GM19438 (cell line): Measurements from ENCODE around the gene AANAT.
A peak's percentile ranks its signal among the peaks of the same experiment; 100 is the strongest.

Experiments used
- ATAC-seq: cut with Tn5 transposase; IDR thresholded peaks from one replicate; pipeline ENCODE4 v1.9.1; 2021; ENCODE audit warnings: low read depth; ENCODE audit not compliant: unreplicated experiment

AANAT gene

GRCh38 chr17:76441686-76442340, 25.6 kb upstream of the AANAT start:
- no peak for ATAC-seq

- ATAC-seq, result no peak
Observed at GRCh38 chr17:76442341-76443338, 24.8 kb upstream of the AANAT start.

GRCh38 chr17:76444518-76445311, 22.7 kb upstream of the AANAT start:
- no peak for ATAC-seq

DNA sequence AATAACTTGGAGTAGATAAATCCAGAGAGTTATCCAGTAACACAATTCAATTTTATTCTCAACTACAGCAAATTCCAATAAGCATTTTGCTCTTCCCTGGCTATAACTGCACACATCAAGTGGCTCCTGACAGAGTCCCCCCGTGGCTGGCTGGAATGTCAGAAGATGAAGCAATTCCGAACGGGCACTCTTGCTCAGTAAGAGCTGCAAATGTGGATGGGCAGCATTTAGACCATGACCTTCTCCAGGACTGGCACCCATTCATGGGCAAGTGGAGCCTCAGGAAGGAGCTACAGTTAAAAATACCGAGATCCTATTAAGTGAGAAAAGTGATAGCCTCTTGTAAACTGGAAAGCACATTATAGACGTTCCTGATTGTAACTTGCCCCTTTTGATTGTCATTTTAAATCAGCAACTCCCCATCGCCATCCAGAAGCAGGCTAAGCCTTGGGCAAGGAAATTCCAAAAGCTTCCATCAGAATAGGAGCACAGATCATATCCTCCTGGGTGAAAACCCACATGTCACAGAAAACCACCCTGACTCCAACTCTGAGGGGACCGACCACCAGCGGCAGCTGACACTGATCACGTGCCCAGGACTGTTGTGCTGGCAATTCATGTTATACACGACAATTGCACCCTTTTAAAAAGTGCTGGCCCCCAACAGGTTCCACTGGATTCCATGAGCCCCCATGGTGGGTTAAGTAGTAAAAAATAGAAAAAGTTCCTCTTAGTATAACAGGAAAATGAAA, 21.5 kb upstream of the AANAT start:
- ATAC-seq, result no peak

DNA sequence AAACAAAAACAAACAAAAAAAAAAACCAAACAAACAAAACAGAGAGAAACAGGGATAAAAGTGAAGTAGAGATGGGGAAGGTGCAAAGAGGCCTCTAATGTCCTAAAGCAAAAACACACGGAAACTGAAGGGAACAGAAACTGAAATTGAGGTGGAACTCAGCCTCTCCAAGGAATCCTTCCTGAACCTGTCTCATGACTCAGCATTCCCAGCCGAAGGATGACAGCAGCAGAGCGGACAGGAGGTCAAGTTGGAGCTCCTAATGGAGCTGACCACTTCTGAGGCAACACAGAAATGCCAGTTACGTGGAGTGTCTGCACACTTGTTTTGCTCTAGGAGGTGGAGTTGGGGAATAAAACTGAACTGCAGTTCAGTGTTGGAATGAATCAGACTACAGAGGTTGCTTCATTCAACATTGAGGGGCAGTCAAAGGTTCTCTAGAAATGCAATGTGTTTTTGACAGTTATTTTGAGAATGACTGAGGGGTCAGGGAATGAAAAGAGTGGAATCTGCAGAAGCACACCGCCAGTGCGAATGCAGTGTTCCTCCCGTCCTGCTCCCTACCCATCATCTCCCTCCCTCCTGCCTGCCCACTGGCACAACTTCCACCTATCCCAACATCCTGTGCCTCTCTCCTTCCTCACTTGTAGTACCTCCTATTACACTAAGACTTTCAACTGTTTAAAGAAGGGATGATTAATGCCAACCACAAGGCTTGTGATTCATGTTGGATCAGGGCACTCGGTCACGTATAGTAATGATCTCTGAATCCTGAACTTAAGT, 20.8 kb upstream of the AANAT start:
- ATAC-seq, result no peak

GRCh38 chr17:76447931-76448652, 19.3 kb upstream of the AANAT start:
- ATAC-seq, result no peak

GRCh38 chr17:76449126-76449525, 18.3 kb upstream of the AANAT start:
- ATAC-seq, result no peak

DNA sequence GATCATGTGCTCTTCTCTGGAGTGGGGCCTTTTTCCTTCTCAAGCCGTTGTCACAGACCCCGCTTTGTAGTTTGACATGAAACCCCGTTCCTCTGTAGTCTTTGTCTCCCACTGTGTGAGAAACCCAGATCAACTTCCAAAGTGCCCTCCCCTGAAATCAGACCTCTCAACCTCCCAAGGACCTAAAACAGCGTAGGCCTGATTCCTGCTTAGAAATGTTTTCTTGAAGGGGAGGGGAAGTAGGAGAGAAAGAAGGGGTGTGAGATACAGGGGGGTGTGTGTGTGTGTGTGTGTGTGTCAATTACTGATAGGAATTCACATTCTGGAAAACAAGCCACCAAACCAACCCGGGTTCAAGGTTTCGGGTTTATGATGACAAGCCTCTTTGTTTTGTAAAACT, 15.9 kb upstream of the AANAT start:
- ATAC-seq, result no peak

DNA sequence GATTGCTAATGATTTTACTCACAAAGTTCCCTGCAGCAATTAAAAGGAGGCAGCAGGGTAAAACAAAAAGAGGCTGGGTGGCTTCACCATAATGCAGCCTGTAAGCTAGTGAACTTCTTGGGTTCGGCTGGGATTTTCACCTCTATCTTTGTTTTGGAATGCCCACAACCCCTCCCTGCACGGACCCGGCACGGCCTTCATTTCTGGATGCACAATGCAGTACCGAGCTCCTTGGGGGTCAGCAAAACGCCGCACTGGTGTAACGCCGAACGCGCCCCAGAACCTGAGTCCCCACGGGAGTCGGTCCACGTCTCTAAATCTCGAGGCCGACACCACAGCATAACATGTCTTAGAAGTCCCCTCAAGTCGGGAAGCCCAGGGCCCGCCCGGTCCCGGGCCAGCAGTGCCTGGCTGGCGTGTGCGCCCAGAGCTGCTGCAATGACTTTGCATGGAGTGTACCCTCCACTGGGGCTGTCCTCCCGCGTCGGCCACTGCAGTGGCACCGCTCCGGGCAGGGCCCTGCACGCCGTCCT, 15.2 kb upstream of the AANAT start:
- peak; percentile 26 for ATAC-seq

DNA sequence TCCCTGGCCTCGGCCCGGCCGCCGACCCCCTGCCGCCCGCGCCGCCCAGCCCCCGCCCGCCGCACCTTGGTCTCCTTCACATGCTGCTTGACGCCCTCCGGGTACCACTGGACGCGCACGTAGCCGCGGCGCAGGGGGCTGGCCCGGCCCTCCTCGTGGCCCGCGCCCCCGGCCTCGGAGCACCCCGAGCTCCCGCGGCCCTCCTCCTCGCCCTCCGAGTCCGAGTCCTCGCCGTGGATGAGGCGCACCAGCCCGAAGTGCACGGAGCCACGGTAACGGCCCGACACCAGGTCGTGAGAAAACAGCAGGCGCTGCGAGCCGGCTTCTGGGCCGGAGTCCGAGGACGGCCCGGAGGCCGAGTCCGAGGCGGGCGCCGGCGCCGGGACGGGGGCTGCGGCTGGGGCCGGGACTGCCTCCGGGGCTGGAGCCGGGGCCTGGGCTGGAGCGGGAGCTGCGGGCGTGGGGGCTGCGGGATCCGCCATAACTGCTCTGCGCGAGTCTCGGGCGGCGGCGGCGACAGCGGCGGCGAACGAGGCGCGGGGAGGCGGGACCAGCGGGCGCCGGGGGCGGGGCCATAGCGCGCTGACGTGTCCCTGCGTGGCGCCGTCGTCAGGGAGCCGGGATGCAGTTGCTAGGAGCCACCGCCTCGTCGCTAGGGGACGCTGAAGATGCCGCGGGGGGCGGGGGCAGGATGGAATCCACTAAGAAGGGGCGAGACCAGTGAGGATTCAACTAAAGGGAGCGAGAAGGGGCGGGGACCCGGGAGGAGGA, 14.6 kb upstream of the AANAT start, which contains the start of gene UBE2O:
Gene UBE2O (minus strand): TSS at position 493 of the 771 bp plus-strand sequence. CDS start 11 bp downstream, at position 482.
- ATAC-seq, result peak; percentile 86

GRCh38 chr17:76453431-76453743, 14.0 kb upstream of the AANAT start:
- no peak for ATAC-seq

GRCh38 chr17:76458580-76459490, 8.6 kb upstream of the AANAT start:
- no peak for ATAC-seq

- ATAC-seq, result no peak
Observed at GRCh38 chr17:76459674-76460073, 7.7 kb upstream of the AANAT start.

DNA sequence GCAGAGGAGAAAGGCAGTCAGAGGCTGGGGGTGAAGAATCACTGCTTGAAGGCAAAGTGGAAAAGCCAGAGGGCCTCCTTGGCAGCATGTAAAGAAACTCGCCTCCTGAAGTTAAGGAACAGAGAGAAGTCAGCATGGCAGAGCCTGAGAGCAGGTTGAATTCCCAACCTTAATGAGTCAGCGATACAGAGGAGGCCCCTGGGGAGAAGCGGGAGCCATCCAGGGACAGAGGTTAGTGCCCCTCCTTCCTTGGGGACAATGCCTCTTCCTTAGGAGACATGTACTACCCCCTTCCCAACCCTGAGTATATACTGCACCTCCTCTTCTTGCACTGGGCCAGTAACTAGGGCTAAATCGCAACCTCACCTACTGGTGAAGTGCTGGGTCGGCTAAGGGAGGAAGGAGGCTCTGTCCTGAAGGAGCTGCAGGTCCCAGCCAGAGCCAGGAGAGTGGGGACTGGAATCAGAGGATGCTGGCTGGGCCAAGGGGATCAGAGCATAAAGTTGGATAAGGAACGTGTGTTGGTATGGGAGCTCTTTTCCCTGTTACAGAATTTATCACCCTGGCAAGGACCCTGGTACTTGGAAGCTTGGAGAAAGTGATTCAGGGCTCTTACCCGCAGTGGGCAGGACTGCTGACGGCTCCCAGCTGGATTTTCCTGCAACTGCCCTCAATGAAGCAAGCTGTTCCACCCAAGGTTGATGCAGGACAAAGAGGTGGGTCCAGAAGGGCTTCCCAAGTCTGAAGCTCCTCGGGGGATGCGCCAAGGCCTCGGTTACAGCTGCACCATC, 5.4 kb upstream of the AANAT start:
- ATAC-seq, result no peak

DNA sequence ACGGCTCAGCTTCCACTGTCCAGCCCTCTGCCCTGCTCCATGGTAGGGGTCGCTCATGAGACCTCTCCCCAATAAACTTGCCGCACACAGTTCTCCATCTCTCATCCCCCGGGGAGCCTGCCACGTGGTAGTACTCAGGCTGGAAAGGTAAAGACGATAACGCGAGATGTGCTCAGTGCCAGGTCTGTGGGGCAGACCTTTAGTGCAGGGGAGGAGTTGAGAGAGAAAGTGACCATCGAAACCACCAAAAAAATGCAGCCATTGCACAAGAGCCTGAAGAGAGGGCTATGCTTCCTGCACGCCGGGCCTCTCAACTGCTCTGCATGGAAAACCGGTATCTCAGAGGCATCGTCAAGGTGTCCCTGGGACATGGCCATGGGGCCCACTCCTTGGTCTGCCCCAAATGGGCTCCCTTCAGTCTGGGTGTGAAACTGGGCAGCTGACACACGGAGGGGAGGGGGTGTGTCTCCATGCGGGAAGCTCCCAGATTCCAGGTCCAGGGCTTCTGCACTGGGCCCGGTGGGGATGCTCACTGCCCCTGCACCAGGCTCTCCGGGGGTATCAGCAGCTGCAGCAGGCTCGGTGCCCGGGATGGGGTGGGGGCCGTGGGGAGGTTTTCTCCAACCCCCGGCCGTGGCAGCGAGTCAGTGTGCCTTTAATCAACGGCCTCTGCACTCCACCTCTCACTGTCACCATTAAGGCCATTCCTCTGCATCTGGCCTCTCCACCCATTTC, 4.7 kb upstream of the AANAT start:
- ATAC-seq, result no peak

DNA sequence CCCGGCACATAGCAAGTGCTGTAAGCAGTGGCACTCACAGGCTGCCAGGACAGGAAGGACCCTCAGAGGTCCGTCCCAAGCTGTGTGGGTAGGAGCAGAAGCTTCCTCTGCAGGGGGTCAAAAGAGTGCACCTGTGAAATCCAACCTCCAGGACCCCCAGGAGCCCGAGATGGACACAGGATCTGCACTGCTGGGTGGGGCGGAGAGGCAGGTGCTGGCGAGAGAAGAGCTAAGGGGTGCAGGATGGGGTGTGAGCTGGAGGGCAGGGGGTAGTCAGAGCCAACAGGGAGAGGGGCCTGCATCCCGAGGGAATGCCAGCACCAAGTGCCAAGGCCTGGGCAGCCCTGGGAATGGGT, 650 bp upstream of the AANAT start:
- ATAC-seq, result no peak
